Spleen (tissue), 11 donors: Measurements from ENCODE around the gene ITGA2B. TPM values are rescaled to one million over a fixed set of nuclear protein-coding genes. Genes with fewer than 3 reads are reported as not detected.

Source experiments
- DNase-seq: peaks from one replicate; pipeline ENCODE4 v3.0.0-alpha.2; 2020
- H3K27ac ChIP-seq, 8 donors: fragments of 200-600 bp; sonication (generic) in 7 of 8; 1 replicate in 4 of 8; 2 replicates in 4 of 8; pipeline versions ENCODE4 v1.5.0 to v1.8.0; 2016 to 2021; ENCODE audit warnings: inconsistent platforms in 4 of 8, mild to moderate bottlenecking in 4 of 8, moderate library complexity in 1 of 8
- H3K27me3 ChIP-seq, 7 donors: fragments of 200-600 bp; sonication (generic) in 6 of 7; replicated peaks in 1 of 7; 1 replicate in 4 of 7; 2 replicates in 3 of 7; pipeline versions ENCODE4 v1.5.0 to v1.8.0; 2016 to 2021; ENCODE audit warnings: inconsistent platforms in 3 of 7, mild to moderate bottlenecking in 1 of 7
- H3K36me3 ChIP-seq, 6 donors: fragments of 200-600 bp; sonication (generic) in 5 of 6; 1 replicate in 4 of 6; 2 replicates in 2 of 6; pipeline versions ENCODE4 v1.5.0 to v1.8.0; 2016 to 2021; ENCODE audit warnings: inconsistent platforms in 2 of 6
- H3K4me1 ChIP-seq, 6 donors: fragments of 200-600 bp; sonication (generic) in 5 of 6; 1 replicate in 3 of 6; 2 replicates in 3 of 6; pipeline versions ENCODE4 v1.5.0 to v1.8.0; 2016 to 2021; ENCODE audit warnings: inconsistent platforms in 3 of 6
- H3K4me3 ChIP-seq, 8 donors: fragments of 200-600 bp; sonication (generic) in 7 of 8; 1 replicate in 4 of 8; 2 replicates in 4 of 8; pipeline versions ENCODE4 v1.5.0 to v1.8.0; 2016 to 2021; ENCODE audit warnings: inconsistent platforms in 4 of 8, mild to moderate bottlenecking in 4 of 8, moderate library complexity in 2 of 8
- H3K9me3 ChIP-seq, 8 donors: fragments of 200-600 bp; sonication (generic) in 7 of 8; 1 replicate in 4 of 8; 2 replicates in 4 of 8; pipeline versions ENCODE4 v1.5.0 to v1.8.0; 2016 to 2021; ENCODE audit warnings: inconsistent platforms in 4 of 8
- CTCF ChIP-seq, 11 experiments: fragments of 200-600 bp in 7 of 11; fragments of 450-650 bp in 4 of 11; sonication (generic) in 4 of 11; IDR thresholded peaks in 8 of 11; conservative IDR thresholded peaks in 3 of 11; 1 replicate in 7 of 11; 2 replicates in 4 of 11; pipeline versions ENCODE4 v1.4.0 to v1.8.0; 2016 to 2021; ENCODE audit warnings: antibody characterized with exemption in 11 of 11, inconsistent platforms in 4 of 11, mild to moderate bottlenecking in 1 of 11
- POLR2A ChIP-seq, 3 donors: fragments of 450-650 bp; IDR thresholded peaks; one replicate each; pipeline ENCODE4 v1.5.1; 2017; ENCODE audit warnings: antibody characterized with exemption in 3 of 3, mild to moderate bottlenecking in 1 of 3
- POLR2AphosphoS5 ChIP-seq, 3 donors: sonication (generic); formaldehyde crosslinking; IDR thresholded peaks; one replicate each; pipeline ENCODE4 v1.5.1; 2017; ENCODE audit warnings: antibody characterized with exemption in 3 of 3
- WGBS, 5 donors: extraction: QIAGEN DNeasy Blood & Tissue Kit in 3 of 5; methylation state at CpG; one replicate each; pipeline versions ENCODE4 v1.1.5 to v1.1.7; 2013 to 2018; 5-methylcytosine and 5-hydroxymethylcytosine counted together
- intact Hi-C: fragments of 100-400 bp; cut with DNase I; formaldehyde crosslinking; loops from one replicate; pipeline ENCODE4 v1.15.0; 2023; ENCODE audit warnings: low total_unique reads
- polyA plus RNA-seq, 3 donors: library from polyadenylated mRNA; stranded (reverse); fragments of 200-250 nt; gene quantifications; one replicate each; pipeline ENCODE4 v1.2.1, GENCODE V29; 2013
- total RNA-seq, 7 donors: library from RNA; depleted of rRNA in 3 of 7; stranded (reverse); fragments of >200 nt in 3 of 7; fragmentation: NEBNext Ultra II Directional in 4 of 7; extraction: Animal tissue kit (Norgen Biotek cat#: 25700) in 4 of 7; gene quantifications; one replicate each; pipeline versions ENCODE4 v1.1.0 to v1.2.1, GENCODE V29; 2016 to 2021
- donor health status: healthy with polysubstance abuse.
- donor health status: DM: no; HTN: no; CAD: no; lungs with moderate emphysema.
- donor health status: DM: no; HTN: no; CAD: no.
- donor health status: Bipolar disorder and iron deficiency.
- donor health status: healthy.
- donor health status: DM: no; HTN: no; CAD: no.
- donor health status: DM: yes; HTN: yes; CAD: no.

Gene ITGA2B
- total and polyA plus RNA-seq, 10 donors, result 0.93 to 36.7 (median 23.0) TPM

- WGBS, 5 donors, result 61 to 89% (median 77%) methylated on average over 2 of the region's 2 CpGs
- Histone ChIP-seq H3K27ac (no peak overlapping the region), H3K9me3 (no peaks in the 10 kb centered on the region), H3K4me3 (no peak overlapping the region), H3K36me3 (no peaks in the 10 kb centered on the region), H3K27me3 (peaks cover 0 to 51% (median 17%) of the 10 kb centered on the region in 7 donors), H3K4me1 (peaks cover 15 to 27% (median 18%) of the 10 kb centered on the region in 6 donors)
- intact Hi-C loops, result no loop called here
- TF ChIP-seq CTCF (IDR thresholded peaks at IDR 0.05 in 8 of 11, conservative IDR thresholded peaks at IDR 0.05 in 3 of 11) (no peak), POLR2A (IDR thresholded peaks at IDR 0.05) (no peak), POLR2AphosphoS5 (IDR thresholded peaks at IDR 0.05) (no peak)
- no peak for DNase-seq
Measured at GRCh38 chr17:44387804-44388203, 1.6 kb downstream of the ITGA2B start.

GRCh38 chr17:44386182-44386525 lies 3.3 kb downstream of the ITGA2B start:
- intact Hi-C loops, result no loop called here
- H3K4me1 ChIP-seq, result peaks cover 15 to 27% (median 18%) of the 10 kb centered on the region in 6 donors
- no peak for DNase-seq
- no peaks in the 10 kb centered on the region for H3K36me3 ChIP-seq
- 46 to 67% (median 66%) methylated on average over 5 to 10 of the region's 10 CpGs for WGBS, 5 donors
- H3K9me3 ChIP-seq, result no peaks in the 10 kb centered on the region
- peak overlapping the region in 6 of 8 donors; percentile 32 to 72 (median 46) for H3K4me3 ChIP-seq
- H3K27me3 ChIP-seq, result peaks cover 0 to 60% (median 17%) of the 10 kb centered on the region in 7 donors
- H3K27ac ChIP-seq, result no peak overlapping the region
- no peak for TF ChIP-seq CTCF (IDR thresholded peaks at IDR 0.05 in 8 of 11, conservative IDR thresholded peaks at IDR 0.05 in 3 of 11)
- TF ChIP-seq POLR2AphosphoS5 (IDR thresholded peaks at IDR 0.05), result no peak
- no peak for TF ChIP-seq POLR2A (IDR thresholded peaks at IDR 0.05)

- intact Hi-C loops, result no loop called here
- peak overlapping the region; percentile 32 to 72 (median 46) for H3K4me3 ChIP-seq
- DNase-seq, result peak; percentile 88
- peak in 1 of 11 experiments; percentile 12 for TF ChIP-seq CTCF (IDR thresholded peaks at IDR 0.05 in 8 of 11, conservative IDR thresholded peaks at IDR 0.05 in 3 of 11)
- TF ChIP-seq POLR2A (IDR thresholded peaks at IDR 0.05), result no peak
- peak; percentile 23 to 68 (median 47) for TF ChIP-seq POLR2AphosphoS5 (IDR thresholded peaks at IDR 0.05)
- H3K36me3 ChIP-seq, result no peaks in the 10 kb centered on the region
- peaks cover 0 to 64% (median 22%) of the 10 kb centered on the region in 7 donors for H3K27me3 ChIP-seq
- WGBS, 5 donors, result 4 to 10% (median 7%) methylated on average over 39 to 68 of the region's 68 CpGs
- peaks cover 15 to 27% (median 18%) of the 10 kb centered on the region in 6 donors for H3K4me1 ChIP-seq
- H3K27ac ChIP-seq, result peak overlapping the region in 1 of 8 donors; percentile 12
- no peaks in the 10 kb centered on the region for H3K9me3 ChIP-seq
Measured at GRCh38 chr17:44385287-44386181, 3.9 kb downstream of the ITGA2B start.

GRCh38 chr17:44384823-44385286 lies 4.6 kb downstream of the ITGA2B start:
- 5 to 20% (median 10%) methylated on average over 21 to 26 of the region's 26 CpGs for WGBS, 5 donors
- Histone ChIP-seq H3K36me3 (no peaks in the 10 kb centered on the region), H3K27ac (peak overlapping the region in 1 of 8 donors; percentile 12), H3K4me1 (peaks cover 15 to 25% (median 18%) of the 10 kb centered on the region in 6 donors), H3K27me3 (peaks cover 0 to 71% (median 22%) of the 10 kb centered on the region in 7 donors), H3K9me3 (no peaks in the 10 kb centered on the region), H3K4me3 (peak overlapping the region; percentile 32 to 72 (median 46))
- intact Hi-C loops, result no loop called here
- no peak for DNase-seq
- TF ChIP-seq CTCF (IDR thresholded peaks at IDR 0.05 in 8 of 11, conservative IDR thresholded peaks at IDR 0.05 in 3 of 11) (no peak), POLR2A (IDR thresholded peaks at IDR 0.05) (no peak), POLR2AphosphoS5 (IDR thresholded peaks at IDR 0.05) (no peak)
